BJ (cell line): ENCODE measurements around the gene RGL1. TPM values are rescaled to one million over a fixed set of nuclear protein-coding genes. Genes with fewer than 3 reads are reported as not detected.

ENCODE experiments used
- CTCF ChIA-PET: fragments of 350-600 bp; formaldehyde crosslinking; extraction: SDS; loops from one replicate; lab custom pipeline; 2021; ENCODE audit warnings: antibody characterized with exemption, inconsistent platforms; lab: Yijun Ruan, JAX
- POLR2A ChIA-PET: fragments of 300-600 bp; sonication (Branson Sonifier 250); formaldehyde crosslinking; extraction: SDS; loops from one replicate; lab custom pipeline; 2021; ENCODE audit warnings: antibody characterized with exemption; lab: Charles Lee
- DNase-seq: peaks from one replicate; pipeline ENCODE4 v3.0.0-alpha.2; 2011; ENCODE audit warnings: low read depth
- H3K27me3 ChIP-seq: 2 replicates; pipeline ENCODE4 v1.6.0; 2011; ENCODE audit warnings: low read length; ENCODE audit not compliant: control insufficient read depth, insufficient read depth
- H3K36me3 ChIP-seq: 2 replicates; pipeline ENCODE4 v1.5.1; 2011; ENCODE audit warnings: low read length; ENCODE audit not compliant: control insufficient read depth, insufficient read depth
- H3K4me3 ChIP-seq: 2 replicates; pipeline ENCODE4 v1.5.1; 2011; ENCODE audit warnings: low read depth, mild to moderate bottlenecking, control low read depth, low read length
- CTCF ChIP-seq: IDR thresholded peaks from 2 replicates; pipeline ENCODE4 v1.5.1; 2011; ENCODE audit warnings: low read depth, mild to moderate bottlenecking, control low read depth, inconsistent platforms, low read length, moderate library complexity; ENCODE audit not compliant: insufficient read depth
- polyA plus RNA-seq: library from polyadenylated mRNA; depleted of rRNA; stranded (reverse); fragments of >200 nt; gene quantifications from 2 replicates; pipeline ENCODE4 v1.2.3, GENCODE V29; 2011

The RGL1 gene
- polyA plus RNA-seq, 1 experiment: 9.7 TPM

GRCh38 chr1:183946320-183946613 lies 141.3 kb downstream of the RGL1 start:
- POLR2A ChIA-PET: no interaction called here
- CTCF ChIA-PET: no interaction called here
- no peak for DNase-seq
- Histone ChIP-seq H3K36me3 (no peaks in the 10 kb centered on the region), H3K4me3 (no peak overlapping the region), H3K27me3 (no peaks in the 10 kb centered on the region)
- TF ChIP-seq CTCF: no peak

DNA sequence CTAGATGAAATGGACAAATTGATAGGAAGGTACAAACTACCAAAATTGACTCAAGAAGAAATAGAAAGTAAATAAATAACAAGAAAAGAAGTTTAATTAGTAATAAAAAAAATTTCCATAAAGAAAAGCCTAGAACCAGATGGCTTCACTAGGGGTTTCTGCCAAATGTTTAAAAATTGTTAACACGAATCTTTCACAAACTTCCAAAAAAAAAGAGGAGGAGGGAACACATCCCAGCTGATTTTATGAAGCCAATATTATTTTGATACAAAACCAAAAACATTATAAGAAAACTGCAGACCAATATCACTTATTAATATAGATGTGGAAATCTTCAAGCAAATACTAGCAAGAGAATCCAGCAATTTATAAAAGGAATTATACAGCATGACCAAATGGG lies 143.1 kb downstream of the RGL1 start:
- H3K27me3 ChIP-seq: no peaks in the 10 kb centered on the region
- DNase-seq: no peak
- H3K4me3 ChIP-seq: no peak overlapping the region
- ChIA-PET CTCF (no interaction called here), POLR2A (no interaction called here)
- H3K36me3 ChIP-seq: no peaks in the 10 kb centered on the region
- TF ChIP-seq CTCF: no peak

GRCh38 chr1:183952101-183952500 lies 147.2 kb downstream of the RGL1 start:
- POLR2A ChIA-PET: no interaction called here

GRCh38 chr1:183953031-183953430 lies 148.1 kb downstream of the RGL1 start:
- H3K36me3 ChIP-seq: no peaks in the 10 kb centered on the region
- H3K4me3 ChIP-seq: no peak overlapping the region
- ChIA-PET POLR2A (interaction anchor here (0.6 kb wide), 1 partner anchor 98 kb away, joined by 3 read pairs; the partner anchor contains the start of gene TSEN15), CTCF (no interaction called here)
- no peak for DNase-seq
- H3K27me3 ChIP-seq: no peaks in the 10 kb centered on the region
- no peak for TF ChIP-seq CTCF

More at GRCh38 chr1:183952101-183952500, 147.2 kb downstream of the RGL1 start:
- CTCF ChIA-PET: no interaction called here
- Histone ChIP-seq H3K4me3 (no peak overlapping the region), H3K36me3 (no peaks in the 10 kb centered on the region), H3K27me3 (no peaks in the 10 kb centered on the region)
- TF ChIP-seq CTCF: no peak
- DNase-seq: no peak

DNA sequence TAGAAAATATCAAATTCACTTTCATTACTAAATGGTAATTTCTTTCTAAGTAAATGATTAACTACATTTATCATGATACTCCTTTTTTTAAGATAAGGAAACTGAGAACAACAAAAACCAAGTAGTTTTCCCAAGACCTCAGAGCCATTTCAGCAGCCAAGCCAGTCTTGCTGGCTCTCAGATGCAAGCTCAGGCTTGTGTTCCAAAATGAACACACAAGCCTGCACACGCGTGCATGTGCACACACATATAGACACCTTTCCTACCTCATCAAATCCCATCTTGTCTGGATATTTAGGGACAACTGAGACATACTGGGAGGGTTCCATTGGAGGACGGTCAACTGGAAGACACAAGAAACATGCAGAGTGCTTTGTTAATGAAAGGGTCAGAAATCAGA lies 149.6 kb downstream of the RGL1 start:
- no peak for TF ChIP-seq CTCF
- CTCF ChIA-PET: interaction anchor here (1.1 kb wide), 1 partner anchor 133 kb away, joined by 3 read pairs; no protein-coding TSS in a partner anchor
- Histone ChIP-seq H3K27me3 (no peaks in the 10 kb centered on the region), H3K4me3 (no peak overlapping the region), H3K36me3 (no peaks in the 10 kb centered on the region)
- no peak for DNase-seq
- POLR2A ChIA-PET: no interaction called here
